Effector CD8-positive, alpha-beta T cell (primary cell): ENCODE measurements around the gene KLF7.
"Not testable (repeated sequence)": the region's sequence is repeated elsewhere in the genome, so short reads cannot be mapped to it uniquely, and the experiment has no call there.

ENCODE experiments used
- DNase-seq: peaks from one replicate; lab custom pipeline; 2025; lab: John Stamatoyannopoulos, UW

The KLF7 gene

DNA sequence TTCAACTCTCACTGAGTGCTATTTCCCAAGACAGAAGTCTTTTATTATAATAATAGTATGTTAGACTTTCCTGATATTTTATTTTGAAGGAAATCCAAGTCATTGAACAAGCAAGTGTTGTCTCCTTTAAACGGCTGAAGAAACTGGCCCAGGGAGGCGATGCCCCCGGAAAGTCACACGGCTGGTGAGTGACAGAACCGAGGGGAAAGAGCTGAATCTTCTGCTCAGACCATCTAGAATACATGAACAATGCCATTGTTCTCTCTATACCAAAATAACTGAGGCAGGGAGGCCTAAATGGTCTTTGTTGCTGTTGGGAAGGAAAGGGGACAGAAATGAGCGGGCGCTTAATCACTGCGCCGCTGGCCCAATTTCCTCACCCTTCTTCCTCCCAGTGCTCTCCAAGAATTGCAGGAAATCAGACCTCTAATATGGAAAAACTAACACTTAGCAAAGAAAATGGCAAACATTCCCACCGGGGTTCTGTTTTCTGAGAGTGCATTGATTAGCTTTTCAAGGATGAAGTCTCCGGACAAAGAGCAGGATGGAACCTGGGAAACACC lies 101.5 kb downstream of the KLF7 start:
- DNase-seq = no peak

DNA sequence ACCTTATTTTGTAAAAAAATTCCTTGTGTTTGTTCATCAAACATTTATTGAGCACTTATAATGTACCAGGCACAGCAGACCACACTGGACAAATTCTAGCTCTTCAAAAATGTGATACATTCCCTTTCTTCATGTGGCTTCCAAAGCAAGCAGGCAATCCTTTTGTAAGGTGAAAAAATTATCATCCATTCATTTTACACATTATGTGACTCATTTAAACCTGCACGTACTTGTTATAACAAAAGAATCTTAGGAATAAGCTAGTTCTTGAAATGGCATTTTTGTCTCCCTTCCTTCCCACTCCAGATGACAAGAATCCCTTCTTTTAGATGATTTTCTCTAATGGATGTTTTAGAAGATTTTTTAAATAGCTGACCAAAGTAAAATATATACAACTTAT lies 104.6 kb downstream of the KLF7 start:
- DNase-seq = no peak

DNA sequence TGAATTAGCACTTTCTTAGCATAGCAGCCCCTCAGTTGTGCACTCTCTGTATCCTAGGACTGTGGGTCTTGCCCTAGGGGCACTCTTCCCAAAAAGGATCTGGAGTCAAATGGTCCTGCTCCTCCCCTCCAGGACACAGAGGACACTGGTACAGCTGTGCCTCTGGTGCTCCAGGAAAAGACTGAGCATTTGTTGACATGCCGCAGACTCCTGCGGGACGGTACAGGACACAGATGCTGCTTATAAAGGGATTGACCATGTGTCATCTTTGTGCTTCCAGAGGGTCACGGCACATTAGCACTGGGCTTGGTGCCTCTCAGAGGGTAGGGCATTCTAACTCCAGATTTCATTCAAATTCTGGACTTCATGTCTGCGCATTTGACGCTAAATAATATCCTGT lies 110.5 kb downstream of the KLF7 start:
- no peak for DNase-seq

DNA sequence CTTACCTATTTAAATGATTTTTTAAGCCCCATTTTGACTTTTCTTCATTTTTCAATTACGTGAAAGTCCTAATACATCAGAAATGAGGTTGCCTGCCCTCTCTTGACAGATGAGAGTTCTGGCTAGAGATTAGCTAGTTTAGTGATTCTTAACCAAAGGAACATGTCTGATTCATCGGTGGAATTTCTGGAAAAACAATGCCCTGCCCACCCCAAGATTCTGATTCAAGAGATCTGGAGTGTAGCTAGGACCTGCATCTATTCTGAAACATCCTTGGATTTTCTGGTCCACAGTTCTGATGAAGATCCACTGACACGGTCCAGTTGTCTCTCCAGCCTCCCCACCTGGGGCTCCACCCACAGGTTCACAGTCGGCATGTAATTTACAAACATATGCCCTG lies 111.2 kb downstream of the KLF7 start:
- no peak for DNase-seq

GRCh38 chr2:207051385-207051965 lies 114.3 kb downstream of the KLF7 start:
- DNase-seq = no peak

GRCh38 chr2:207049122-207049521 lies 116.6 kb downstream of the KLF7 start:
- no peak for DNase-seq

DNA sequence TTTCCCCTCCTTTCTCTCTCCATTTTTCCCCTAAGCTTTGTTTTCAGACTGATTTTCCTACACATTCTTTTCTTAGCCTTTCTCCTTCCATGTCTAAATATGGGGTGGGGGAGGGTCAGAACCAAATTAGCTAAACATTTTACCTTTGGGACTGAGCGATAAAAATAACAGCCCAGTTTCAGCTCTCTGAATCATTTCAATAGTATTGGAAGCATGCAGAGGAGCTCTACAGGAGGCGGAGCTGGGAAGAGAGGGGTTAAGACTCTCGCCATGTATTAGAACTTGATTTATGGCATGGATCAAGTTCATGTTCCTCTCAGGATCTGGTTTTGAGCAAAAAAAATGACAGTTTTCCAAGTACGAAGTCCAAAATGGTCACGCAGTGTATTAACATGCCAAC lies 117.3 kb downstream of the KLF7 start:
- no peak for DNase-seq

- no peak for DNase-seq
Observed at GRCh38 chr2:207046724-207047123, 119.0 kb downstream of the KLF7 start.

GRCh38 chr2:207045531-207045930 lies 120.2 kb downstream of the KLF7 start:
- no peak for DNase-seq

- no peak for DNase-seq
Observed at GRCh38 chr2:207044379-207045362, 121.1 kb downstream of the KLF7 start.

- no peak for DNase-seq
Observed at GRCh38 chr2:207042841-207043240, 122.9 kb downstream of the KLF7 start.

GRCh38 chr2:207041786-207042554 lies 123.8 kb downstream of the KLF7 start:
- DNase-seq = no peak

GRCh38 chr2:207041279-207041678 lies 124.5 kb downstream of the KLF7 start:
- no peak for DNase-seq

- no peak for DNase-seq
Observed at GRCh38 chr2:207040696-207041095, 125.1 kb downstream of the KLF7 start.

DNA sequence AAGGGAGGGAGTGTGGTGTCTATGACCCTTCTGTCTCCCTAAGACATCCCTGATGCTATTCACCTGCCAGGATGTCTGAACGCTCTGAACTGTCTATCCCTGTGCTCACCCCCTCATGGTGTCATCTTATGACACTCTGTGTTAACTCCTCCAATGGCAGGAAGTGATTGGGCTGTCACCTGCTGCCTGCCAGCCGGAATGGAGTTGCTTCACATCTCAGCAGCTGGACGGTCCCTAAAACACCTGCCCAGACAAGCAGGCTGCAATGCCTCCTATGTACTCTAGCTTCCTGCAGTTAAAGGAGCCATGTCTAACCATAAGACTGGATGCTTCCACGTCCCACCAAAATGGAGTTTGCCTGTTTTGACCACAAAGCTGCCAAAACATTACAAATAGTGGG lies 126.5 kb downstream of the KLF7 start:
- DNase-seq = no peak

GRCh38 chr2:207038299-207038698 lies 127.4 kb downstream of the KLF7 start:
- no peak for DNase-seq

GRCh38 chr2:207037896-207038295 lies 127.9 kb downstream of the KLF7 start:
- DNase-seq = no peak

DNA sequence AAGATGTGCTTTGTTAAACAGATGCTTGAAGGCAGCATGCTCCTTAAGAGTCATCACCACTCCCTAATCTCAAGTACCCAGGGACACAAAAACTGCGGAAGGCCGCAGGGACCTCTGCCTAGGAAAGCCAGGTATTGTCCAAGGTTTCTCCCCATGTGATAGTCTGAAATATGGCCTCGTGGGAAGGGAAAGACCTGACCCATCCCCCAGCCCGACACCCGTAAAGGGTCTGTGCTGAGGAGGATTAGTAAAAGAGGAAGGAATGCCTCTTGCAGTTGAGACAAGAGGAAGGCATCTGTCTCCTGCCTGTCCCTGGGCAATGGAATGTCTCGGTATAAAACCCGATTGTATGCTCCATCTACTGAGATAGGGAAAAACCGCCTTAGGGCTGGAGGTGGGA lies 128.7 kb downstream of the KLF7 start:
- DNase-seq = not testable (repeated sequence)

DNA sequence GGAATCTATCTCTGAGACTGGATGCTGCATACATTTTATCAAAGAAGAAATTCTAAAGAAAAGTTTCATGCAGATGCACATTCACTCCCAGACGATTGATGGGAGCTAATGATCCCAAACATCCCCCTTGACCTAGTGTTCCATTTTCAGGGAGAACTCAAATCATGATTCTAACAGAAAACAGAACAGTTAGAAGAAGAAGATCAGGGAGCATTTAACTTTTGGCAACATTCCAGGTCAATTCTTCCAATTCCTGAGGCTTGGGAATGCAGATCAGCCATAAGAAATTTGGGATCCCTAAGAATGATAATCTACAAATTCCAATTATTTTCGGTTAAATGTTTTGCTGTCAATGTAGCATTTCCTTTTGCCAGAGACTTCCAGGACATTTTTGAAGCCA lies 129.9 kb downstream of the KLF7 start:
- DNase-seq = no peak

GRCh38 chr2:207032490-207032889 lies 133.3 kb downstream of the KLF7 start:
- DNase-seq = no peak
